ENCODE results near the gene CCR1. TPM values are rescaled to one million over a fixed set of nuclear protein-coding genes. Genes with fewer than 3 reads are reported as not detected.

Gene CCR1
- total and polyA plus RNA-seq, 9 of the 15 experiments (the other 6 are each of a cell fraction or from before 2014, with no cell fraction given), result not detected

DNA sequence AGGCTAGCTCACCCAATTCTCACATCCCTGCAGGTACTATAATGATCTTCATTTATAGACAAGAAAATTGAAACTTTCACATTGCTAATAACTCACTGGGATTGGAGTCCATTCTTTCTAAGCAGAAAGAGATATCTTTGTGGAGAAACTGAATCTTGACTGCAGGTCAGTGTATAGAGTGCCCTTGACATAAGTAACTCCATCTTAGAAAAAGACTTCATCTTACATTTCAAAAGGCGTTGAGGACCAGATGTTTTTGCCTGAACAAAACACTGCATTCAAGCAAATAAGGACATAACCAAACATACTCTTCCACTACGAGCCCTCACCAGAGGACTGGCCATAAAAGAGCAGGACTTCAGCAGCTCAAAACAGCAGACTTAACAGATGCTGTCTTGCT, 27.3 kb upstream of the CCR1 start (continued):
- TF ChIP-seq ZNF165 (CRISPR knock-in tag; IDR thresholded peaks at IDR 0.05; ENCODE audit: borderline replicate concordance), result no peak
- TF ChIP-seq BCL6 (CRISPR knock-in tag; IDR thresholded peaks at IDR 0.05), result peak; percentile 90
- TF ChIP-seq, protein P1, sequence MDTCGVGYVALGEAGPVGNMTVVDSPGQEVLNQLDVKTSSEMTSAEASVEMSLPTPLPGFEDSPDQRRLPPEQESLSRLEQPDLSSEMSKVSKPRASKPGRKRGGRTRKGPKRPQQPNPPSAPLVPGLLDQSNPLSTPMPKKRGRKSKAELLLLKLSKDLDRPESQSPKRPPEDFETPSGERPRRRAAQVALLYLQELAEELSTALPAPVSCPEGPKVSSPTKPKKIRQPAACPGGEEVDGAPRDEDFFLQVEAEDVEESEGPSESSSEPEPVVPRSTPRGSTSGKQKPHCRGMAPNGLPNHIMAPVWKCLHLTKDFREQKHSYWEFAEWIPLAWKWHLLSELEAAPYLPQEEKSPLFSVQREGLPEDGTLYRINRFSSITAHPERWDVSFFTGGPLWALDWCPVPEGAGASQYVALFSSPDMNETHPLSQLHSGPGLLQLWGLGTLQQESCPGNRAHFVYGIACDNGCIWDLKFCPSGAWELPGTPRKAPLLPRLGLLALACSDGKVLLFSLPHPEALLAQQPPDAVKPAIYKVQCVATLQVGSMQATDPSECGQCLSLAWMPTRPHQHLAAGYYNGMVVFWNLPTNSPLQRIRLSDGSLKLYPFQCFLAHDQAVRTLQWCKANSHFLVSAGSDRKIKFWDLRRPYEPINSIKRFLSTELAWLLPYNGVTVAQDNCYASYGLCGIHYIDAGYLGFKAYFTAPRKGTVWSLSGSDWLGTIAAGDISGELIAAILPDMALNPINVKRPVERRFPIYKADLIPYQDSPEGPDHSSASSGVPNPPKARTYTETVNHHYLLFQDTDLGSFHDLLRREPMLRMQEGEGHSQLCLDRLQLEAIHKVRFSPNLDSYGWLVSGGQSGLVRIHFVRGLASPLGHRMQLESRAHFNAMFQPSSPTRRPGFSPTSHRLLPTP (IDR thresholded peaks at IDR 0.05; ENCODE audit: borderline replicate concordance, extremely low read depth, insufficient read length), result no peak
- TF ChIP-seq, protein P2, sequence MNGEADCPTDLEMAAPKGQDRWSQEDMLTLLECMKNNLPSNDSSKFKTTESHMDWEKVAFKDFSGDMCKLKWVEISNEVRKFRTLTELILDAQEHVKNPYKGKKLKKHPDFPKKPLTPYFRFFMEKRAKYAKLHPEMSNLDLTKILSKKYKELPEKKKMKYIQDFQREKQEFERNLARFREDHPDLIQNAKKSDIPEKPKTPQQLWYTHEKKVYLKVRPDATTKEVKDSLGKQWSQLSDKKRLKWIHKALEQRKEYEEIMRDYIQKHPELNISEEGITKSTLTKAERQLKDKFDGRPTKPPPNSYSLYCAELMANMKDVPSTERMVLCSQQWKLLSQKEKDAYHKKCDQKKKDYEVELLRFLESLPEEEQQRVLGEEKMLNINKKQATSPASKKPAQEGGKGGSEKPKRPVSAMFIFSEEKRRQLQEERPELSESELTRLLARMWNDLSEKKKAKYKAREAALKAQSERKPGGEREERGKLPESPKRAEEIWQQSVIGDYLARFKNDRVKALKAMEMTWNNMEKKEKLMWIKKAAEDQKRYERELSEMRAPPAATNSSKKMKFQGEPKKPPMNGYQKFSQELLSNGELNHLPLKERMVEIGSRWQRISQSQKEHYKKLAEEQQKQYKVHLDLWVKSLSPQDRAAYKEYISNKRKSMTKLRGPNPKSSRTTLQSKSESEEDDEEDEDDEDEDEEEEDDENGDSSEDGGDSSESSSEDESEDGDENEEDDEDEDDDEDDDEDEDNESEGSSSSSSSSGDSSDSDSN (IDR thresholded peaks at IDR 0.05; ENCODE audit: borderline replicate concordance in 1 of 2, low read depth in 2 of 2, low read length in 2 of 2), result no peak
- no peak for TF ChIP-seq PPARD (CRISPR knock-in tag; IDR thresholded peaks at IDR 0.05)
- no peak for TF ChIP-seq CBX2 (IDR thresholded peaks at IDR 0.05; ENCODE audit: insufficient read depth, low read length, poor library complexity, severe bottlenecking)
- no peak for TF ChIP-seq SNRNP70 (optimal IDR thresholded peaks at IDR 0.05; ENCODE audit: low read depth, low read length)
- TF ChIP-seq SMARCB1 (IDR thresholded peaks at IDR 0.05; ENCODE audit: insufficient read length, low read depth), result no peak
- TF ChIP-seq SRSF1 (IDR thresholded peaks at IDR 0.05; ENCODE audit: low read depth, low read length), result no peak
- TF ChIP-seq TFE3 (CRISPR knock-in tag; IDR thresholded peaks at IDR 0.05), result peak; percentile 21
- TF ChIP-seq, protein P3, sequence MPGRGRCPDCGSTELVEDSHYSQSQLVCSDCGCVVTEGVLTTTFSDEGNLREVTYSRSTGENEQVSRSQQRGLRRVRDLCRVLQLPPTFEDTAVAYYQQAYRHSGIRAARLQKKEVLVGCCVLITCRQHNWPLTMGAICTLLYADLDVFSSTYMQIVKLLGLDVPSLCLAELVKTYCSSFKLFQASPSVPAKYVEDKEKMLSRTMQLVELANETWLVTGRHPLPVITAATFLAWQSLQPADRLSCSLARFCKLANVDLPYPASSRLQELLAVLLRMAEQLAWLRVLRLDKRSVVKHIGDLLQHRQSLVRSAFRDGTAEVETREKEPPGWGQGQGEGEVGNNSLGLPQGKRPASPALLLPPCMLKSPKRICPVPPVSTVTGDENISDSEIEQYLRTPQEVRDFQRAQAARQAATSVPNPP (IDR thresholded peaks at IDR 0.05; ENCODE audit: borderline replicate concordance, insufficient read depth, insufficient read length), result no peak
- TF ChIP-seq ZNF507 (tag; conservative IDR thresholded peaks at IDR 0.05), result no peak
- no peak for TF ChIP-seq PHF8 (IDR thresholded peaks at IDR 0.05; ENCODE audit: borderline replicate concordance, low read length)
- TF ChIP-seq JUNB (CRISPR knock-in tag; conservative IDR thresholded peaks at IDR 0.05), result no peak
- TF ChIP-seq ZNF239 (CRISPR knock-in tag; IDR thresholded peaks at IDR 0.05), result peak; percentile 52
- TF ChIP-seq ZKSCAN8 (CRISPR knock-in tag; IDR thresholded peaks at IDR 0.05), result peak; percentile 84; the same call in 1 of the 2 replicates
- TF ChIP-seq POLR2AphosphoS2 (IDR thresholded peaks at IDR 0.05; ENCODE audit: low read length), result no peak
- no peak for TF ChIP-seq DEAF1 (CRISPR knock-in tag; IDR thresholded peaks at IDR 0.05)
- TF ChIP-seq ZNF57 (CRISPR knock-in tag; IDR thresholded peaks at IDR 0.05), result 0 out of 2 replicates have a peak, but pooled peaks have one; percentile 53

All from K562 (cell line).